ENCODE measurements around the gene TBP. TPM values are rescaled to one million over a fixed set of nuclear protein-coding genes. Genes with fewer than 3 reads are reported as not detected.

The TBP gene
- total and polyA plus RNA-seq, 2 of the 13 experiments (the other 11 are each of a cell fraction or from before 2014, with no cell fraction given): 21.7 to 28.1 TPM

DNA sequence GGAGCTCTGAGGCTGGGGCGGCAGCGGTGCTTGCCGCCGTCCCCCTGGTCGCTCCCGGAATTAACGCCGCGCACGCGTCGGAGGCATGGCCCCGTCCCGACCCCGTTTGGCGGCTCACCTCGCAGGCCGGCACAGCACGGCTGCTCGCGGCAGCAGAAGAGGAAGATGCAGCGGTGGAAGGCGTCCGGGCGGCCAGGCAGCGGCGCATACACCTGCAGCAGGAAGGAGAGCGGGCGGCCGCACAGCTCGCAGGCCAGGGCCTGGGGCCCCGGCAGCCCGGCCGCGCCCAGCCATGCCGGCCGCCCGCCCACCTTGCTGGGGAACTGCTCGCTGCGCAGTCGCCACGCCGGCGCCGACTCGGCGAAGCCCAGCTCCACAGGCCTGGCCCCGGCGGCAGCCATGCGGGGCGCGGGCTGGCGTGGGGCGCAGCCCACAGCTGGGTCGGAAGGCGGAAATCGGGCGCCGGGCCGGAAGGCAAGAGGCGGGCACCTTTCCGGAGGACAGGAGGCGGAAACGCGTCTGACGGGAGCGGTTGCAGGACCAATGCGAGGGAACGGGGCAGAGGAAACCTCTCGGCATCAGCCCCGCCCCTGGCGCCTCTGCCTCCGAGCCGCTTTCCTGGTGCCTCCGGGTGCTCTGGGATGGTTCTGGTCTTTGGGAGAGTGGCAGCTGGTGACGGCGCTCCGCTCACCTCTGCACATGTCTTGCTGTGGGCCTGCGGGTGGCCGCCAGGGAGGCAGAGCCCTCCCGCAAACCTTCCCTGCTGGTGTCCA lies 30.2 kb downstream of the TBP start, which contains the start of gene PDCD2 (continued):
- TF ChIP-seq, protein P1, sequence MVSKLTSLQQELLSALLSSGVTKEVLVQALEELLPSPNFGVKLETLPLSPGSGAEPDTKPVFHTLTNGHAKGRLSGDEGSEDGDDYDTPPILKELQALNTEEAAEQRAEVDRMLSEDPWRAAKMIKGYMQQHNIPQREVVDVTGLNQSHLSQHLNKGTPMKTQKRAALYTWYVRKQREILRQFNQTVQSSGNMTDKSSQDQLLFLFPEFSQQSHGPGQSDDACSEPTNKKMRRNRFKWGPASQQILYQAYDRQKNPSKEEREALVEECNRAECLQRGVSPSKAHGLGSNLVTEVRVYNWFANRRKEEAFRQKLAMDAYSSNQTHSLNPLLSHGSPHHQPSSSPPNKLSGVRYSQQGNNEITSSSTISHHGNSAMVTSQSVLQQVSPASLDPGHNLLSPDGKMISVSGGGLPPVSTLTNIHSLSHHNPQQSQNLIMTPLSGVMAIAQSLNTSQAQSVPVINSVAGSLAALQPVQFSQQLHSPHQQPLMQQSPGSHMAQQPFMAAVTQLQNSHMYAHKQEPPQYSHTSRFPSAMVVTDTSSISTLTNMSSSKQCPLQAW (CRISPR knock-in tag; IDR thresholded peaks at IDR 0.05): peak; percentile 62; the same call in 1 of the 2 replicates
- TF ChIP-seq, protein P2, sequence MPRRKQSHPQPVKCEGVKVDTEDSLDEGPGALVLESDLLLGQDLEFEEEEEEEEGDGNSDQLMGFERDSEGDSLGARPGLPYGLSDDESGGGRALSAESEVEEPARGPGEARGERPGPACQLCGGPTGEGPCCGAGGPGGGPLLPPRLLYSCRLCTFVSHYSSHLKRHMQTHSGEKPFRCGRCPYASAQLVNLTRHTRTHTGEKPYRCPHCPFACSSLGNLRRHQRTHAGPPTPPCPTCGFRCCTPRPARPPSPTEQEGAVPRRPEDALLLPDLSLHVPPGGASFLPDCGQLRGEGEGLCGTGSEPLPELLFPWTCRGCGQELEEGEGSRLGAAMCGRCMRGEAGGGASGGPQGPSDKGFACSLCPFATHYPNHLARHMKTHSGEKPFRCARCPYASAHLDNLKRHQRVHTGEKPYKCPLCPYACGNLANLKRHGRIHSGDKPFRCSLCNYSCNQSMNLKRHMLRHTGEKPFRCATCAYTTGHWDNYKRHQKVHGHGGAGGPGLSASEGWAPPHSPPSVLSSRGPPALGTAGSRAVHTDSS (CRISPR knock-in tag; conservative IDR thresholded peaks at IDR 0.05): 0 out of 2 replicates have a peak, but pooled peaks have one; percentile 29
- TF ChIP-seq HDAC2 (CRISPR knock-in tag; IDR thresholded peaks at IDR 0.05) (peak; percentile 46), YY1 (IDR thresholded peaks at IDR 0.05; ENCODE audit: insufficient read depth, insufficient replicate concordance, low read depth, low read length) (peak; percentile 93), FOXC1 (CRISPR knock-in tag; IDR thresholded peaks at IDR 0.05; ENCODE audit: borderline replicate concordance) (no peak), XRCC5 (optimal IDR thresholded peaks at IDR 0.05; ENCODE audit: low read length) (peak; percentile 93), SMC3 (IDR thresholded peaks at IDR 0.05; ENCODE audit: low read length) (no peak), FOXM1 (CRISPR knock-in tag; IDR thresholded peaks at IDR 0.05) (no peak; the same call in 1 of the 2 replicates), ZBTB7A (CRISPR knock-in tag; IDR thresholded peaks at IDR 0.05) (no peak), ZNF629 (CRISPR knock-in tag; conservative IDR thresholded peaks at IDR 0.05) (0 out of 2 replicates have a peak, but pooled peaks have one; percentile 40), CHCHD3 (CRISPR knock-in tag; IDR thresholded peaks at IDR 0.05) (peak; percentile 58; the same call in 1 of the 2 replicates), MIXL1 (CRISPR knock-in tag; IDR thresholded peaks at IDR 0.05) (no peak; the same call in 1 of the 2 replicates)
- TF ChIP-seq, protein P3, sequence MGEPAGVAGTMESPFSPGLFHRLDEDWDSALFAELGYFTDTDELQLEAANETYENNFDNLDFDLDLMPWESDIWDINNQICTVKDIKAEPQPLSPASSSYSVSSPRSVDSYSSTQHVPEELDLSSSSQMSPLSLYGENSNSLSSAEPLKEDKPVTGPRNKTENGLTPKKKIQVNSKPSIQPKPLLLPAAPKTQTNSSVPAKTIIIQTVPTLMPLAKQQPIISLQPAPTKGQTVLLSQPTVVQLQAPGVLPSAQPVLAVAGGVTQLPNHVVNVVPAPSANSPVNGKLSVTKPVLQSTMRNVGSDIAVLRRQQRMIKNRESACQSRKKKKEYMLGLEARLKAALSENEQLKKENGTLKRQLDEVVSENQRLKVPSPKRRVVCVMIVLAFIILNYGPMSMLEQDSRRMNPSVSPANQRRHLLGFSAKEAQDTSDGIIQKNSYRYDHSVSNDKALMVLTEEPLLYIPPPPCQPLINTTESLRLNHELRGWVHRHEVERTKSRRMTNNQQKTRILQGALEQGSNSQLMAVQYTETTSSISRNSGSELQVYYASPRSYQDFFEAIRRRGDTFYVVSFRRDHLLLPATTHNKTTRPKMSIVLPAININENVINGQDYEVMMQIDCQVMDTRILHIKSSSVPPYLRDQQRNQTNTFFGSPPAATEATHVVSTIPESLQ (CRISPR knock-in tag; conservative IDR thresholded peaks at IDR 0.05): no peak
- TF ChIP-seq, protein P4, sequence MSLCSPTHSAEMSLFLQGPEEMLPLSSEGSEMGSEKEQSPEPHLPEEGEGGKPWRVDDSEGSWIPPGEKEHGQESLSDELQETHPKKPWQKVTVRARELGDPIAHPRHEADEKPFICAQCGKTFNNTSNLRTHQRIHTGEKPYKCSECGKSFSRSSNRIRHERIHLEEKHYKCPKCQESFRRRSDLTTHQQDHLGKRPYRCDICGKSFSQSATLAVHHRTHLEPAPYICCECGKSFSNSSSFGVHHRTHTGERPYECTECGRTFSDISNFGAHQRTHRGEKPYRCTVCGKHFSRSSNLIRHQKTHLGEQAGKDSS (CRISPR knock-in tag; IDR thresholded peaks at IDR 0.05; ENCODE audit: borderline replicate concordance, low read depth): no peak
- TF ChIP-seq, protein P5, sequence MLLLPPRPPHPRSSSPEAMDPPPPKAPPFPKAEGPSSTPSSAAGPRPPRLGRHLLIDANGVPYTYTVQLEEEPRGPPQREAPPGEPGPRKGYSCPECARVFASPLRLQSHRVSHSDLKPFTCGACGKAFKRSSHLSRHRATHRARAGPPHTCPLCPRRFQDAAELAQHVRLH (CRISPR knock-in tag; IDR thresholded peaks at IDR 0.05; ENCODE audit: borderline replicate concordance, low read depth): peak; percentile 55; the same call in 1 of the 2 replicates
- TF ChIP-seq, protein P6, sequence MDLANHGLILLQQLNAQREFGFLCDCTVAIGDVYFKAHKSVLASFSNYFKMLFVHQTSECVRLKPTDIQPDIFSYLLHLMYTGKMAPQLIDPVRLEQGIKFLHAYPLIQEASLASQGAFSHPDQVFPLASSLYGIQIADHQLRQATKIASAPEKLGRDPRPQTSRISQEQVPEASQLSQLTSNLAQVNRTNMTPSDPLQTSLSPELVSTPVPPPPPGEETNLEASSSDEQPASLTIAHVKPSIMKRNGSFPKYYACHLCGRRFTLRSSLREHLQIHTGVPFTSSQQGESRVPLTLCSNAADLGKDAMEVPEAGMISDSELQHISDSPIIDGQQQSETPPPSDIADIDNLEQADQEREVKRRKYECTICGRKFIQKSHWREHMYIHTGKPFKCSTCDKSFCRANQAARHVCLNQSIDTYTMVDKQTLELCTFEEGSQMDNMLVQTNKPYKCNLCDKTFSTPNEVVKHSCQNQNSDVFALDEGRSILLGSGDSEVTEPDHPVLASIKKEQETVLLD (CRISPR knock-in tag; IDR thresholded peaks at IDR 0.05; ENCODE audit: low read depth): peak; percentile 70; the same call in 1 of the 2 replicates
- TF ChIP-seq, protein P7, sequence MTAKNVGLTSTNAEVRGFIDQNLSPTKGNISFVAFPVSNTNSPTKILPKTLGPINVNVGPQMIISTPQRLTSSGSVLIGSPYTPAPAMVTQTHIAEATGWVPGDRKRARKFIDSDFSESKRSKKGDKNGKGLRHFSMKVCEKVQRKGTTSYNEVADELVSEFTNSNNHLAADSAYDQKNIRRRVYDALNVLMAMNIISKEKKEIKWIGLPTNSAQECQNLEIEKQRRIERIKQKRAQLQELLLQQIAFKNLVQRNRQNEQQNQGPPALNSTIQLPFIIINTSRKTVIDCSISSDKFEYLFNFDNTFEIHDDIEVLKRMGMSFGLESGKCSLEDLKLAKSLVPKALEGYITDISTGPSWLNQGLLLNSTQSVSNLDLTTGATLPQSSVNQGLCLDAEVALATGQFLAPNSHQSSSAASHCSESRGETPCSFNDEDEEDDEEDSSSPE (CRISPR knock-in tag; IDR thresholded peaks at IDR 0.05): peak; percentile 47
- TF ChIP-seq, protein P8, sequence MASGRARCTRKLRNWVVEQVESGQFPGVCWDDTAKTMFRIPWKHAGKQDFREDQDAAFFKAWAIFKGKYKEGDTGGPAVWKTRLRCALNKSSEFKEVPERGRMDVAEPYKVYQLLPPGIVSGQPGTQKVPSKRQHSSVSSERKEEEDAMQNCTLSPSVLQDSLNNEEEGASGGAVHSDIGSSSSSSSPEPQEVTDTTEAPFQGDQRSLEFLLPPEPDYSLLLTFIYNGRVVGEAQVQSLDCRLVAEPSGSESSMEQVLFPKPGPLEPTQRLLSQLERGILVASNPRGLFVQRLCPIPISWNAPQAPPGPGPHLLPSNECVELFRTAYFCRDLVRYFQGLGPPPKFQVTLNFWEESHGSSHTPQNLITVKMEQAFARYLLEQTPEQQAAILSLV (CRISPR knock-in tag; IDR thresholded peaks at IDR 0.05; ENCODE audit: borderline replicate concordance): peak; percentile 93

Data from HepG2 (cell line).